SK-N-SH (cell line): ENCODE data around the gene PRPSAP2. TPM values are rescaled to one million over a fixed set of nuclear protein-coding genes. Genes with fewer than 3 reads are reported as not detected.

Experiments used
- CTCF ChIA-PET: fragments of 300-600, 350-600 bp; formaldehyde crosslinking; extraction: SDS; loops from one replicate; lab custom pipeline; 2021; lab: Yijun Ruan, JAX
- POLR2A ChIA-PET: fragments of 350-600 bp; sonication (Branson Sonifier 250); formaldehyde crosslinking; extraction: SDS; loops from one replicate; lab custom pipeline; 2020; ENCODE audit warnings: antibody characterized with exemption, inconsistent platforms; lab: Yijun Ruan, JAX
- DNase-seq: peaks from one replicate; pipeline ENCODE4 v3.0.0; 2012
- H2AFZ ChIP-seq: fragments of 200-600 bp; sonication (generic); 2 replicates; pipeline ENCODE4 v1.8.1; 2016; ENCODE audit warnings: antibody characterized with exemption, mild to moderate bottlenecking, low read depth
- H3F3A ChIP-seq: fragments of 200-600 bp; sonication (generic); replicated peaks from 2 replicates; pipeline ENCODE3; 2016; ENCODE audit warnings: antibody characterized with exemption, mild to moderate bottlenecking; ENCODE audit not compliant: insufficient read depth
- H3K27ac ChIP-seq, 2 experiments: fragments of 200-500 bp in 1 of 2; fragments of 200-600 bp in 1 of 2; sonication (Bioruptor generic) in 1 of 2; sonication (generic), shearing (Covaris generic) in 1 of 2; 2 replicates each; pipeline versions ENCODE4 v1.5.1 to v1.6.1; 2014 to 2016; ENCODE audit warnings: low read depth in 2 of 2, inconsistent platforms in 1 of 2, low read length in 1 of 2, mild to moderate bottlenecking in 1 of 2, mixed read lengths in 1 of 2
- H3K27me3 ChIP-seq: fragments of 200-600 bp; sonication (generic), shearing (Covaris generic); 2 replicates; pipeline ENCODE4 v1.6.1; 2016; ENCODE audit warnings: mixed run types; ENCODE audit not compliant: insufficient read depth
- H3K36me3 ChIP-seq, 2 experiments: fragments of 200-500 bp in 1 of 2; fragments of 200-600 bp in 1 of 2; sonication (Bioruptor generic) in 1 of 2; sonication (generic) in 1 of 2; replicated peaks in 1 of 2; 2 replicates each; pipeline versions ENCODE3 to v1.5.1; 2014 to 2016; ENCODE audit warnings: low read length in 1 of 2, mild to moderate bottlenecking in 1 of 2; ENCODE audit not compliant: insufficient read depth in 2 of 2, control insufficient read depth in 1 of 2
- H3K4me1 ChIP-seq, 2 experiments: fragments of 200-500 bp in 1 of 2; fragments of 200-600 bp in 1 of 2; sonication (Bioruptor generic) in 1 of 2; sonication (generic), shearing (Covaris generic) in 1 of 2; 2 replicates each; pipeline versions ENCODE4 v1.5.1 to v1.6.1; 2014 to 2016; ENCODE audit warnings: low read depth in 1 of 2, low read length in 1 of 2, mixed run types in 1 of 2; ENCODE audit not compliant: insufficient read depth in 2 of 2, control insufficient read depth in 1 of 2
- H3K4me2 ChIP-seq: fragments of 200-600 bp; sonication (generic), shearing (Covaris generic); 2 replicates; pipeline ENCODE4 v1.6.1; 2017; ENCODE audit warnings: mixed run types
- H3K4me3 ChIP-seq, 2 experiments: fragments of 200-500 bp in 1 of 2; fragments of 200-600 bp in 1 of 2; sonication (Bioruptor generic) in 1 of 2; sonication (generic), shearing (Covaris generic) in 1 of 2; 2 replicates each; pipeline versions ENCODE4 v1.5.1 to v1.8.1; 2014 to 2016; ENCODE audit warnings: low read depth in 2 of 2, inconsistent platforms in 1 of 2, low read length in 1 of 2, mild to moderate bottlenecking in 1 of 2, mixed read lengths in 1 of 2, moderate library complexity in 1 of 2
- H3K79me2 ChIP-seq: fragments of 200-600 bp; sonication (generic); 2 replicates; pipeline ENCODE4 v1.8.1; 2017; ENCODE audit warnings: mild to moderate bottlenecking; ENCODE audit not compliant: insufficient read depth
- H3K9ac ChIP-seq: fragments of 200-600 bp; sonication (generic); 2 replicates; pipeline ENCODE4 v1.6.1; 2017; ENCODE audit warnings: mixed run types
- H3K9me2 ChIP-seq: fragments of 200-600 bp; sonication (generic); 2 replicates; pipeline ENCODE4 v1.6.1; 2017; ENCODE audit warnings: mixed run types
- H3K9me3 ChIP-seq: fragments of 200-600 bp; sonication (generic); 2 replicates; pipeline ENCODE4 v1.6.1; 2017; ENCODE audit warnings: mixed run types, mild to moderate bottlenecking, moderate library complexity
- H4K20me1 ChIP-seq: fragments of 200-600 bp; sonication (generic); 2 replicates; pipeline ENCODE4 v1.6.1; 2017; ENCODE audit warnings: mild to moderate bottlenecking, mixed run types; ENCODE audit not compliant: insufficient read depth
- CHD2 ChIP-seq: fragments of 150-350 bp; IDR thresholded peaks from 2 replicates; pipeline ENCODE4 v1.6.1; 2018; ENCODE audit warnings: low read length; ENCODE audit not compliant: partially characterized antibody
- EP300 ChIP-seq, 2 experiments: IDR thresholded peaks; 2 replicates each; pipeline versions ENCODE4 v1.4.0 to v1.6.1; 2012; ENCODE audit warnings: borderline replicate concordance in 1 of 2, low read depth in 1 of 2, low read length in 1 of 2
- FOSL2 ChIP-seq: IDR thresholded peaks from 2 replicates; pipeline ENCODE4 v1.4.0; 2012; ENCODE audit warnings: low read depth, mild to moderate bottlenecking, moderate library complexity, borderline replicate concordance
- FOXJ3 ChIP-seq: sonication (generic); formaldehyde crosslinking; IDR thresholded peaks from 2 replicates; pipeline ENCODE4 v1.5.1; 2020; ENCODE audit warnings: mild to moderate bottlenecking, missing genetic modification reagents
- FOXM1 ChIP-seq: IDR thresholded peaks from 2 replicates; pipeline ENCODE4 v1.4.0; 2012; ENCODE audit warnings: low read depth, mild to moderate bottlenecking
- GABPA ChIP-seq: IDR thresholded peaks from 2 replicates; pipeline ENCODE4 v1.4.0; 2012; ENCODE audit warnings: low read depth, mild to moderate bottlenecking
- MXI1 ChIP-seq: IDR thresholded peaks from 2 replicates; pipeline ENCODE4 v1.6.1; 2012; ENCODE audit warnings: mild to moderate bottlenecking, low read depth, low read length, improper control_type of control experiment
- NFIC ChIP-seq: IDR thresholded peaks from 2 replicates; pipeline ENCODE4 v1.4.0; 2012; ENCODE audit warnings: borderline replicate concordance
- POLR2AphosphoS5 ChIP-seq: IDR thresholded peaks from 2 replicates; pipeline ENCODE4 v1.6.1; 2012; ENCODE audit warnings: low read depth, low read length
- RCOR1 ChIP-seq: fragments of 150-350 bp; IDR thresholded peaks from 2 replicates; pipeline ENCODE4 v1.6.1; 2017; ENCODE audit warnings: antibody characterized with exemption, low read length
- RXRA ChIP-seq: IDR thresholded peaks from 2 replicates; pipeline ENCODE4 v1.4.0; 2012; ENCODE audit warnings: low read depth, mild to moderate bottlenecking, borderline replicate concordance
- SIN3A ChIP-seq: IDR thresholded peaks from 2 replicates; pipeline ENCODE4 v1.6.1; 2012; ENCODE audit warnings: low read depth, mild to moderate bottlenecking, low read length, moderate library complexity, borderline replicate concordance
- TEAD4 ChIP-seq: IDR thresholded peaks from 2 replicates; pipeline ENCODE4 v1.4.0; 2012; ENCODE audit warnings: mild to moderate bottlenecking, borderline replicate concordance; ENCODE audit not compliant: insufficient read depth
- WGBS: methylation state at CpG from one replicate; pipeline ENCODE4 v1.1.6; 2017; ENCODE audit warnings: low lambda C conversion rate; 5-methylcytosine and 5-hydroxymethylcytosine counted together
- polyA plus RNA-seq, 3 experiments: library from polyadenylated mRNA; depleted of rRNA; stranded (reverse); fragments of >200 nt; gene quantifications; 2 replicates each; pipeline ENCODE4 v1.2.3, GENCODE V29; 2012
- TF ChIP-seq, protein P1 (sequence below): fragments of 200-600 bp; sonication (generic); IDR thresholded peaks from 2 replicates; pipeline ENCODE4 v1.6.1; 2017; ENCODE audit warnings: antibody characterized with exemption, mild to moderate bottlenecking, moderate library complexity
- TF ChIP-seq, protein P2 (sequence below): IDR thresholded peaks from 2 replicates; pipeline ENCODE4 v1.4.0; 2012; ENCODE audit warnings: low read depth, borderline replicate concordance
- TF ChIP-seq, protein P3 (sequence below): fragments of 150-350 bp; IDR thresholded peaks from 2 replicates; pipeline ENCODE4 v1.6.1; 2017; ENCODE audit warnings: antibody characterized with exemption, low read length, low read depth, borderline replicate concordance
- TF ChIP-seq, protein P4 (sequence below): IDR thresholded peaks from 2 replicates; pipeline ENCODE4; 2012

PRPSAP2 gene
- polyA plus RNA-seq, 1 of the 3 experiments (the other 2 are of a cell fraction), result 27.6 TPM

DNA sequence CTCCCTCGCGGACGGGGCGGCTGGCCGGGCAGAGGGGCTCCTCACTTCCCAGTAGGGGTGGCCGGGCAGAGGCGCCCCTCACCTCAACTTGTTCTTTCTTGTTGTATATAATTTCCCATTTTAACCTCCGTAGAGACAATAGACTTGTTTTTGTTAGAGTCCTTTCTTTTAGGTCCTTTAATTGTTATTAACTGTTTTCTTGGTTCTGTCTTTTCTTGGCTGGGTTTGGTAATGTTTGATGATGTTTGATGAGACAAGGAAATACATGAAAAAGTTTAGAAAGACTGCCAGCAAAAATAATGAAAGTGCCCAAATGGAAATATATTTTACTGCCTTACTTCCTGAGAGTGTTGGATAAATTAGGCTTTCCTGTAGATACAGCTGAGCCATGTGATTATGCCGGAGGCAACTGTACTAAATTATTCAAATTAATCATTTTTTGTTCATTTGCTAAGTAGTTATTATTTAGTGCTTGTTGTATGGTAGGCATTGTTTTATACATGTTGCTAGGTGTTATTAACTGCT is 30.9 kb downstream of the PRPSAP2 start:
- H3K9me3 ChIP-seq, result no peaks in the 10 kb centered on the region
- ChIA-PET POLR2A (no interaction called here), CTCF (interaction anchor here (1.0 kb wide), 1 partner anchor 9 kb away, joined by 3 read pairs; no protein-coding TSS in a partner anchor)

DNA sequence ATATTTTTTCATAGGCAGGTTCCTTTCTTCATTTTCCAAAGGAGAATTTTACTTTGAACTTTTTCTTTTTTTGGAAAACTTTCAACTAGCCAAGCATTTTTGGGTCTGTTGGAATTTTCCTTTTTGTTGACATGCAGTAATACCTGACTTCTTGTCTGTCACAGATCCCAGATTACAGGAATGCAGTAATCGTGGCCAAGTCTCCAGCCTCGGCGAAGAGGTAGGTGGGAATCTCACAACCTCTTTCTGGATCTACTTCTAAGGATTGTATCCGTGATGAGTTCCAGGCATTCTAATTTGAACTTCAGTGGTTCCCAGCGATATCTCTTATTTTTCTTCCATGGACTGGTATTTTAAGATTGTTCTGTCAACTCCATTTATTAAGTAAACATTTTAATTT is 31.7 kb downstream of the PRPSAP2 start:
- Histone ChIP-seq H3K9me3 (no peaks in the 10 kb centered on the region), H3K9ac (no peak overlapping the region), H3K27me3 (no peaks in the 10 kb centered on the region), H3K4me3 (no peak overlapping the region), H2AFZ (no peak overlapping the region), H3K4me1 (no peaks in the 10 kb centered on the region), H3K79me2 (peaks cover 5% of the 10 kb centered on the region; the same call in 1 of the 2 replicates), H3K4me2 (no peak overlapping the region), H3K36me3 (peaks cover 17 to 43% of the 10 kb centered on the region in 2 experiments), H3K27ac (no peak overlapping the region), H3K9me2 (no peaks in the 10 kb centered on the region), H3F3A (peaks cover 5% of the 10 kb centered on the region), H4K20me1 (no peaks in the 10 kb centered on the region)
- ChIA-PET POLR2A (no interaction called here), CTCF (interaction anchor here (1.0 kb wide), 1 partner anchor 10 kb away, joined by 3 read pairs; no protein-coding TSS in a partner anchor)
- DNase-seq, result no peak
- WGBS, result 96% methylated on average over 5 of the region's 5 CpGs
- TF ChIP-seq, protein P1, sequence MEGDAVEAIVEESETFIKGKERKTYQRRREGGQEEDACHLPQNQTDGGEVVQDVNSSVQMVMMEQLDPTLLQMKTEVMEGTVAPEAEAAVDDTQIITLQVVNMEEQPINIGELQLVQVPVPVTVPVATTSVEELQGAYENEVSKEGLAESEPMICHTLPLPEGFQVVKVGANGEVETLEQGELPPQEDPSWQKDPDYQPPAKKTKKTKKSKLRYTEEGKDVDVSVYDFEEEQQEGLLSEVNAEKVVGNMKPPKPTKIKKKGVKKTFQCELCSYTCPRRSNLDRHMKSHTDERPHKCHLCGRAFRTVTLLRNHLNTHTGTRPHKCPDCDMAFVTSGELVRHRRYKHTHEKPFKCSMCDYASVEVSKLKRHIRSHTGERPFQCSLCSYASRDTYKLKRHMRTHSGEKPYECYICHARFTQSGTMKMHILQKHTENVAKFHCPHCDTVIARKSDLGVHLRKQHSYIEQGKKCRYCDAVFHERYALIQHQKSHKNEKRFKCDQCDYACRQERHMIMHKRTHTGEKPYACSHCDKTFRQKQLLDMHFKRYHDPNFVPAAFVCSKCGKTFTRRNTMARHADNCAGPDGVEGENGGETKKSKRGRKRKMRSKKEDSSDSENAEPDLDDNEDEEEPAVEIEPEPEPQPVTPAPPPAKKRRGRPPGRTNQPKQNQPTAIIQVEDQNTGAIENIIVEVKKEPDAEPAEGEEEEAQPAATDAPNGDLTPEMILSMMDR, result no peak
- TF ChIP-seq, protein P2, sequence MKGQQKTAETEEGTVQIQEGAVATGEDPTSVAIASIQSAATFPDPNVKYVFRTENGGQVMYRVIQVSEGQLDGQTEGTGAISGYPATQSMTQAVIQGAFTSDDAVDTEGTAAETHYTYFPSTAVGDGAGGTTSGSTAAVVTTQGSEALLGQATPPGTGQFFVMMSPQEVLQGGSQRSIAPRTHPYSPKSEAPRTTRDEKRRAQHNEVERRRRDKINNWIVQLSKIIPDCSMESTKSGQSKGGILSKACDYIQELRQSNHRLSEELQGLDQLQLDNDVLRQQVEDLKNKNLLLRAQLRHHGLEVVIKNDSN, result no peak
- TF ChIP-seq POLR2AphosphoS5 (no peak), SIN3A (no peak), FOXJ3 (no peak), GABPA (no peak), RCOR1 (no peak), FOXM1 (no peak), FOSL2 (no peak), RXRA (no peak)

More for the DNA sequence above, 30.9 kb downstream of the PRPSAP2 start:
- no peaks in the 10 kb centered on the region for H3K27me3 ChIP-seq
- peaks cover 5% of the 10 kb centered on the region; the same call in 1 of the 2 replicates for H3K79me2 ChIP-seq
- H3K9me2 ChIP-seq, result no peaks in the 10 kb centered on the region
- H3K4me3 ChIP-seq, result no peak overlapping the region
- H2AFZ ChIP-seq, result no peak overlapping the region
- H3F3A ChIP-seq, result peaks cover 5% of the 10 kb centered on the region
- 95% methylated on average over 4 of the region's 9 CpGs for WGBS
- peaks cover 22 to 43% of the 10 kb centered on the region in 2 experiments for H3K36me3 ChIP-seq
- H3K4me1 ChIP-seq, result no peaks in the 10 kb centered on the region
- TF ChIP-seq, protein P1, result no peak
- TF ChIP-seq CHD2, result no peak
- TF ChIP-seq, protein P3, sequence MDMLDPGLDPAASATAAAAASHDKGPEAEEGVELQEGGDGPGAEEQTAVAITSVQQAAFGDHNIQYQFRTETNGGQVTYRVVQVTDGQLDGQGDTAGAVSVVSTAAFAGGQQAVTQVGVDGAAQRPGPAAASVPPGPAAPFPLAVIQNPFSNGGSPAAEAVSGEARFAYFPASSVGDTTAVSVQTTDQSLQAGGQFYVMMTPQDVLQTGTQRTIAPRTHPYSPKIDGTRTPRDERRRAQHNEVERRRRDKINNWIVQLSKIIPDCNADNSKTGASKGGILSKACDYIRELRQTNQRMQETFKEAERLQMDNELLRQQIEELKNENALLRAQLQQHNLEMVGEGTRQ, result no peak
- TF ChIP-seq FOXM1, result no peak
- TF ChIP-seq, protein P4, sequence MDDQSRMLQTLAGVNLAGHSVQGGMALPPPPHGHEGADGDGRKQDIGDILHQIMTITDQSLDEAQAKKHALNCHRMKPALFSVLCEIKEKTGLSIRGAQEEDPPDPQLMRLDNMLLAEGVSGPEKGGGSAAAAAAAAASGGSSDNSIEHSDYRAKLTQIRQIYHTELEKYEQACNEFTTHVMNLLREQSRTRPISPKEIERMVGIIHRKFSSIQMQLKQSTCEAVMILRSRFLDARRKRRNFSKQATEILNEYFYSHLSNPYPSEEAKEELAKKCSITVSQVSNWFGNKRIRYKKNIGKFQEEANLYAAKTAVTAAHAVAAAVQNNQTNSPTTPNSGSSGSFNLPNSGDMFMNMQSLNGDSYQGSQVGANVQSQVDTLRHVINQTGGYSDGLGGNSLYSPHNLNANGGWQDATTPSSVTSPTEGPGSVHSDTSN, result no peak
- no peak for TF ChIP-seq EP300 (IDR thresholded peaks at IDR 0.05; ENCODE audit: borderline replicate concordance in 1 of 2, low read depth in 1 of 2, low read length in 1 of 2)
- TF ChIP-seq RXRA, result no peak
- no peak for TF ChIP-seq MXI1
- TF ChIP-seq, protein P2, result no peak
- no peak for TF ChIP-seq NFIC
- no peak for TF ChIP-seq TEAD4
- TF ChIP-seq, all 33 proteins: peak for 0
- Histone ChIP-seq H4K20me1 (no peaks in the 10 kb centered on the region), H3K9ac (no peak overlapping the region), H3K27ac (no peak overlapping the region), H3K4me2 (no peak overlapping the region)
- no peak for DNase-seq
